NCI-H2196 (cell line): ENCODE data around the gene RASSF4.

Experiments used
- DNase-seq: peaks from one replicate; lab custom pipeline; 2025; ENCODE audit not compliant: unreplicated experiment; lab: John Stamatoyannopoulos, UW

The RASSF4 gene

DNA sequence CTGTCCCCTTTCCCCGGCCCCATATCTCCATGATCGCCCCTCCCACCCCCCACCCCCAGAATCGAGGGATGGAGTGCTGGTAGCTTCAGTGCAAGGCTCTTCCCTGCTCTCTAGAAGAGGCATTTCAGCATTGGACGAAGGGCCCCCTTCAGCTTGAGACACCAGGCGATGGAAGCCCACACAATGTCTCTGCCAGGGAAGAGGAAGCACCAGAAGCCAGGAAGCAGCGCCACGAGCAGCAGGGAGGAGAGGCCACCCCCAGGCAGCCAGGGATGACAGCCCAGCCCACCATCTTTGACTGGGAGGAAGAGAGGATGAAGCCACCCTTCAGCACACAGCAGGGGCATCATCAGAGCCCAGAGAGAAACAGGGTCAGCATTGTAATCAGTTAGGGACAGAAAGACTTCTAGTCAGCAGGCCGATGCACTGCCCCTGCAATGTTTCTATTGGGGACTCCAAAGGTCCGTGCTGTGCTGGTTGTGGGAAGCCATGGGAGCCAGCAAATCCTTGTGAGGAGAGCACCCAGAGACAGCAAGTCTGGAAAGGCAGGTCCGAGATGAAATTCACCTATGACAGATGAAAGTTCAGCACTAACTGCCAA is 32.8 kb upstream of the RASSF4 start:
- no peak for DNase-seq

GRCh38 chr10:44927352-44927751 is 32.2 kb upstream of the RASSF4 start:
- DNase-seq = no peak

DNA sequence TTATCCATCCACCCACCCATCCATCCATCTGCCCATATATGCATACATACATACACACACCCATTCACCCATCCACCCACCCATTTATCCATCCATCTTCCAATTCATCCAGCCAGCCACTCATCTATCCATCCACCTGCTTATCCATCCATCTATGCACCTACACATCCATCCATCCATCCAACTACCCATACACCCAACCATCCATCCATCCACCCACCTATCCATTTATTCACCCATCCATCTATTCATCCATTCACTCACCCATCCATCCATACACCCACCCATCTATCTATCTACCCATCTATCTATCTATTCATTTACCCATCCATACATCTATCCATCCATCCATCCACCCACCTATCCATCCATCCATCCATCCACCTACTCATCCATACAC is 31.1 kb upstream of the RASSF4 start:
- DNase-seq = no peak

DNA sequence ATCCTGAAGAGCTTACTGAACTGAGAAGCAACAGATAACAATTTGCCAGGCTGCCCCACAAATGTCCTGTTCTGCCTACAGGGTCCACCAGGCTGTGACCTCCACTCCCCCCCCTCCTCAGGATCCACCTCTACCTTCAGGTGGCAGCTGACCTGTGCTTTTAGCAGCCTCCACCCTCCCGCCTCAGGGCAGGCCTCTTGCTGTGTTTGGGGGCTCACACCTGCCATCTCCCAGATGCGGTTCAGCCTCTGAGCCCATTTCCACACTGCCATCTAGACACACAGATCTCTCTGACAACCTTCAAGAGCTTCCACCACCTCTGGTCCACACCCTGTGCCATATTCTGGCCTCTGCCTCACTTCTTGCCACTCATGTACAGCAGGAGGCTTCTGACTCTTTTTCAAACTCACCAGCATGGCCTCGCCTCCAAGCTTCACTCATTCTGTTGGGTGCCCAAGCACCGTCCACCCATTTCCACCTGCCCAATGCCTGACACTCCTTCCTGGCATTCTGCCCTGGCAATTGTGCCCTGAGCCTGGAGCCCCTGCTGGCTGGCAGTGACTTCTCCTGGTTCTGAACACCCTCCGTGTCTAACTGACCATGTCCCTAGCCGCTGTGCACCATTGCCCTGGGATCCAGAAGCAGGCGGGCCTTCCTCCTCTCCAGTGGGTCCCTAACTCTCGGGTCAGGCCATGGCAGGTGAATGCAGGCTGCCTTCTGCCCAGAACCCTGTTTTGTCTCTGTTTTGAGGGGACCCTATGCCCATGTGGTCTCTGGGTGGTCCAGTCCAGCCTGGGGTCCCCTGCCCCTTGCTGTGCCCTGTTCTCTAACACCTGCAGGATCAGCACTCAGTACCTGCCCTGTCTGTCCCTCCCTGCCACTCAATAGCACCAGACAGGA is 30.0 kb upstream of the RASSF4 start:
- DNase-seq = no peak

GRCh38 chr10:44930904-44931620 is 28.5 kb upstream of the RASSF4 start:
- no peak for DNase-seq

GRCh38 chr10:44931621-44932516 is 27.7 kb upstream of the RASSF4 start:
- DNase-seq = no peak

DNA sequence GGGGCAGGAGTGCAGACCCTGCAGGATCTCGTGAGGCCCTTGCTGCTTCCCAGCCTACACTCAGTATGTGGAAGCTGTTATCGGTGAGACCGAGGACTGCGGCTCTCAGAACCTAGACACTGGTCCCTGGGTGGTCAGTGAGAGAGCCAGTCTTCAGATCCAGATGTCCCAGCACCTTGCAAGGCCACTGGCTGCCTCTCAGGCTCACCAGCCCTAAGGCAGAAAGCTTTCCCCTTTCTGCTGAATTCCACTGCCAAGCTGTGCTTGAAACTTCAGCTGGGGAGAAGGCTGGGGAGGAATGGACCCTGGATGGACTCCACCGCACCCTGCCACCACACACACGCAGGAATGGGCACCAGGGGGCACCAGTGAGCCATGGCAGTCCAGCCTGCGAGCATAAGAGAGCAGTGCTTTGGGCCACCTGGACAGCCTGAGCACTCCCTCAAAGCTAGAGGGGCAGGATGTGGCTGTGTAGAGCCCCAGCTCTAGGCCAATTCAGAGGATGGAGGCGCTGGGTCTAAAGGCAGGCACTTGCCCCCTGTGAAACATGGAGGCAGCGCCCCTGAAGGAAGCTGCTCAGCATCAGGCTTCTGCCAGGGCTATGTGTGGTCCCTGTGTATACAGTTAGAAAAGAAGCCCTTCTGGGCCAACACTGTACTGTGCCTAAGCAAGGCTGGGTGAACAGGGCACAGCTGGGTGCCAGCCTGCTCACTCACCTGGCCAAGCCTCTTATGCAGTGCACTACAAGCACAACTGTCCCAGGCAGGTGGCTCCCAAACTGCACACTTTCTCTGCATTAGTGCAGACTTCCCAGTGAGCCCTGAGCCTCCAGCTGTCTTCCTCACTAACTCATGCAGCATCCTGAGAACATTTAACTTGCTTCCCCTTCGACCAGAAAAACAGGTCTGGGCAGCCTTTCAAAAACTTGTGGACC is 26.8 kb upstream of the RASSF4 start:
- DNase-seq = peak; percentile 64

GRCh38 chr10:44933451-44934321 is 25.9 kb upstream of the RASSF4 start:
- no peak for DNase-seq

- no peak for DNase-seq
Observed at GRCh38 chr10:44934416-44935200, 25.0 kb upstream of the RASSF4 start.

DNA sequence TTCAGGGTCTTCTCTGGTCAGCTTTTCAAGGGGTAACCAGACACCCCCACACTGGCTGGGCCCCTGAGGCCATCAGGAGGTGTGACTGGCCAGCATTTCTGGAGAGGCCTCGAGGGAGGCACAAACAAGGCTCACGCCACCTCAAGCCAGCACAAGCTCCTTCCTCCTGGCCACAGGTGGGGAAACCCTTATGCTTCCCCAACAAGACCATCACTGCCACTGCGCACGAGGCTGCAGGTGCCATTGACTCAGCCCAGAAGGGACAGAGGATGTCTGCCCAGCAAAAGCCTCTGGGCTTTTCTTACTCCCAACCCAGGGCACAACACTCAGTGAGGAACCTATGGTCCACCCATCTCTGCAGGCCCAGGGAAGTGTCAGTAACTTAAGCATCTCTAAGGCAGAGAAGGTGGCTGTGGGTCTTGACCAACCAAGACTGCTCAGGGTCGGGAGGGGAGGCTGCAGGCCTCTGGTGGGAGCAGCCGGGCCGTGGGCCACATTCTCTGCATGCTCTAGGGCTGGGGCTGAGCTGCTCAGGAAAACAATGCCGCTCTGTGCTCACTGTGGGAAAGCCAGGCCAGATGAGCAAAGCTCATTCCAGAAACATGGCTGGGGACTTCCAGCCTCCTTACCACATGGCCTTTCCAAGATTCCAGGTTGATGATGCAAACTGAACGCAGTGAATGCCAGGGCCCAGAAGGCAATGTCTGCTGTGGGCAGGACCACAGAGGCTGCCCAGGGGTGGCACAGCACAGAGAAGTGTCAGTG is 24.2 kb upstream of the RASSF4 start:
- no peak for DNase-seq

- DNase-seq = no peak
Observed at GRCh38 chr10:44935966-44936295, 23.7 kb upstream of the RASSF4 start.

- no peak for DNase-seq
Observed at GRCh38 chr10:44936314-44936975, 23.2 kb upstream of the RASSF4 start.

DNA sequence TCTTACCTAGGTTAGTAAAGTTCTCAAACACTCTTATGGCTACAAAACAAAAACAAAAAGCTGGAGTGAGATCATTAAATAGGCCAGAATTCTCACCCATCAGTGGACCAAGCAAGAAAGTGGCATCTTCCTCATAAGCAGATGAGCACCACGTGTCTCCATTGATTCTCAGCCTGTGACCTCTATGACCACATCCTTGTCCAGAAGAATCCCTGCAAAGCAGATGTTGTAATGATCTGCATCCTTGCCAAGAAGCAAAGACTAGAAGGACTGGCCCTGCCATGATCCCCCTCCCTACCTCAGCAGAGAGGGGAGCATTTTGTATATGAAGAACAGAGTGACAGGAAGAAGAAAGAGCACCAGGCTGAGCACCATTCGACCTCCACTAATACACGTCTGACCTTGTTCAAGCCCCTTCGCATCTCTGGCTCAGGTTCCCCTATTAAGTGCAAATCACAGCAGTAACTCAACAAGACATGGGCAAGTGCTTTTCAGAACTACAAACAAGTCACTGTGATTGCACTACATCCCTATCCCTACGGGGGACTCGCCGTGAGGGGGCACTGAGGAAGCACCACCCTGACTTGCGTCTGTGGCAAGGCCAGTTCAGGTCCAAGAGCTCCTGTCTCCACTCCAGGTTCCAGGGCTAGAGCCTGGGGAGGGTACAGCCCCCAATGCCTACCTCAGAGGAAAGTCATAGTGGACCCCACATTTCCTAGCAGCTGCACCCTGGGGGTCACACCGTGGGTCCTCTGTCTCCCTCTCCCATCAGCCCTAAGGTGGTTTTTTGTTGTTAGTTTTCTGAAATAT is 22.2 kb upstream of the RASSF4 start:
- no peak for DNase-seq

- DNase-seq = no peak
Observed at GRCh38 chr10:44938956-44939355, 20.6 kb upstream of the RASSF4 start.

DNA sequence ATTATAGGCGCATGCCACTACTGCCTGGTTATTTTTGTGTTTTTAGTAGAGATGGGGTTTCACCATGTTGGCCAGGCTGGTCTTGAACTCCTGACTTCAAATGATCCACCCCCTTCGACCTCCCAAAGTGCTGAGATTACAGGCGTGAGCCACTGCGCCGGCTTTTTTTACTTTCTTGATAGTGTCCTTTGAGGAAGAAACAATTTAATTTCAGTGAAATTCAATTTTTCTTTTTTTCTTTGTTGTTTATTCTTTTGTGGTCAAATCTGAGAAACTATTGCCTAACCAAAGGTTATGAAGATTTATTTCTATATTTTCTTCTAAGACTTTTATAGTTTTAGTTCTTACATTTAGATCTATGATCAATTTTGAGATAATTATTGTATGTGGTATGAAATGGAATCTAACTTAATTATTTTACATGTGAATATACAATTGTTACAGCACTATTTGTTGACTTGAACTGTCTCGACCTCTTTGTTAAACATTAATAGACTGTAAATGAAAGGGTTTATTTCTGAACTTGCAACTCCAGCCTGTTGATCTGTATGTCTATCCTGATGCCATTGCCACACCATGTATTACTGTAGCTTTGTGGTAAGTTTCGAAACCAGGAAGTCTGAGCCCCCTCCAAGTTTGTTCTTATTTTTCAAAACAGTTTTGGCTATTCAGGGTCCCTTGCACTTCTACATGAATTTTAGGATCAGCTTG is 19.8 kb upstream of the RASSF4 start:
- DNase-seq = no peak

- no peak for DNase-seq
Observed at GRCh38 chr10:44944354-44944753, 15.2 kb upstream of the RASSF4 start.
